Cerebellar cortex (tissue), 1 donor: ENCODE results near the gene PPP1R13B.
A peak's percentile ranks its signal among the peaks of the same experiment; 100 is the strongest.

Source experiments
- DNase-seq: peaks from one replicate; pipeline ENCODE4 v3.0.0-alpha.2; 2015; ENCODE audit warnings: low spot score

PPP1R13B gene

GRCh38 chr14:103731916-103732867, 115.2 kb downstream of the PPP1R13B start:
- no peak for DNase-seq

GRCh38 chr14:103731481-103731880, 115.9 kb downstream of the PPP1R13B start:
- no peak for DNase-seq

GRCh38 chr14:103730490-103731035, 116.8 kb downstream of the PPP1R13B start:
- DNase-seq, result no peak

GRCh38 chr14:103729496-103730448, 117.6 kb downstream of the PPP1R13B start:
- DNase-seq, result no peak

- no peak for DNase-seq
These were observed 118.7 kb downstream of the PPP1R13B start for GRCh38 chr14:103728721-103729120.

GRCh38 chr14:103728141-103728540, 119.2 kb downstream of the PPP1R13B start:
- DNase-seq, result no peak

GRCh38 chr14:103727313-103727980, 119.9 kb downstream of the PPP1R13B start:
- DNase-seq, result no peak

GRCh38 chr14:103726474-103726873, 120.9 kb downstream of the PPP1R13B start:
- no peak for DNase-seq

GRCh38 chr14:103725739-103726395, 121.5 kb downstream of the PPP1R13B start:
- DNase-seq, result no peak

GRCh38 chr14:103725001-103725682, 122.2 kb downstream of the PPP1R13B start:
- no peak for DNase-seq

- peak; percentile 63 for DNase-seq
These were observed 123.3 kb downstream of the PPP1R13B start for GRCh38 chr14:103724116-103724515.

GRCh38 chr14:103723748-103724081, 123.7 kb downstream of the PPP1R13B start:
- DNase-seq, result no peak

- DNase-seq, result no peak
These were observed 125.8 kb downstream of the PPP1R13B start for GRCh38 chr14:103721334-103722120.

- no peak for DNase-seq
These were observed 127.6 kb downstream of the PPP1R13B start for GRCh38 chr14:103719751-103720150.

- DNase-seq, result no peak
These were observed 128.8 kb downstream of the PPP1R13B start for GRCh38 chr14:103718572-103718971.

- no peak for DNase-seq
These were observed 130.4 kb downstream of the PPP1R13B start for GRCh38 chr14:103716899-103717411.

GRCh38 chr14:103716091-103716801, 131.1 kb downstream of the PPP1R13B start:
- DNase-seq, result no peak

- peak; percentile 99 for DNase-seq
These were observed 132.0 kb downstream of the PPP1R13B start, which contains the start of the genes XRCC3 and ZFYVE21 for GRCh38 chr14:103715052-103716000. Gene XRCC3, minus strand, starts transcription at chr14:103715451. Its CDS starts 4,364 bp downstream, at chr14:103711087. Gene ZFYVE21, plus strand, starts transcription at chr14:103715810. Its CDS starts 32 bp downstream, at chr14:103715842.
